IMR-90 (cell line): Measurements from ENCODE around the gene ACSM4. TPM values are rescaled to one million over a fixed set of nuclear protein-coding genes. Genes with fewer than 3 reads are reported as not detected.

ENCODE experiments used
- ATAC-seq: fragments of 200-7000 bp; cut with Tn5 transposase; 2 replicates; pipeline ENCODE4 v1.9.1; 2020; ENCODE audit warnings: low read depth, mild to moderate bottlenecking, moderate library complexity
- BruUV-seq: library from RNA; stranded (reverse); fragments of 400-500 nt; replicated peaks from 2 replicates; lab custom pipeline; 2021; lab: Mats Ljungman, UMichigan
- CTCF ChIA-PET: fragments of 300-600 bp; formaldehyde crosslinking; extraction: SDS; loops from one replicate; lab custom pipeline; 2021; ENCODE audit warnings: antibody characterized with exemption; lab: Yijun Ruan, JAX
- POLR2A ChIA-PET: fragments of 300-600 bp; sonication (Branson Sonifier 250); formaldehyde crosslinking; loops from one replicate; lab custom pipeline; 2022; ENCODE audit warnings: antibody characterized with exemption; ENCODE audit not compliant: unreplicated experiment; lab: Charles Lee
- DNase-seq: peaks from one replicate; pipeline ENCODE4 v3.0.0; 2013
- H2AFZ ChIP-seq: replicated peaks from 2 replicates; pipeline ENCODE3; 2013; ENCODE audit warnings: low read length, mild to moderate bottlenecking; ENCODE audit not compliant: poor library complexity
- H2AK5ac ChIP-seq: 2 replicates; pipeline ENCODE4 v1.6.1; 2013; ENCODE audit warnings: low read depth, low read length, inconsistent platforms
- H2AK9ac ChIP-seq: replicated peaks from 2 replicates; pipeline ENCODE3; 2013; ENCODE audit warnings: mild to moderate bottlenecking, low read depth, low read length, moderate library complexity; ENCODE audit not compliant: poor library complexity
- H2BK120ac ChIP-seq: 2 replicates; pipeline ENCODE4 v1.6.1; 2013; ENCODE audit warnings: low read depth, low read length, inconsistent platforms
- H2BK15ac ChIP-seq: 3 replicates; pipeline ENCODE4 v1.6.1; 2013; ENCODE audit warnings: low read depth, low read length, inconsistent platforms
- H2BK20ac ChIP-seq: 2 replicates; pipeline ENCODE4 v1.6.1; 2013; ENCODE audit warnings: low read depth, mild to moderate bottlenecking, inconsistent platforms, low read length, moderate library complexity
- H2BK5ac ChIP-seq: 2 replicates; pipeline ENCODE4 v1.6.1; 2013; ENCODE audit warnings: mild to moderate bottlenecking, low read depth, low read length, inconsistent platforms; ENCODE audit not compliant: poor library complexity, severe bottlenecking
- H3K14ac ChIP-seq: replicated peaks from 2 replicates; pipeline ENCODE4 v1.6.1; 2013; ENCODE audit warnings: low read depth, low read length, inconsistent platforms
- H3K18ac ChIP-seq: 2 replicates; pipeline ENCODE4 v1.6.1; 2013; ENCODE audit warnings: low read depth, low read length, control low read depth
- H3K23ac ChIP-seq: 2 replicates; pipeline ENCODE4 v1.6.1; 2013; ENCODE audit warnings: low read depth, low read length, inconsistent platforms
- H3K27ac ChIP-seq: 2 replicates; pipeline ENCODE4 v1.5.1; 2013; ENCODE audit warnings: mild to moderate bottlenecking, control low read depth, low read length; ENCODE audit not compliant: insufficient read depth
- H3K27me3 ChIP-seq: 2 replicates; pipeline ENCODE4 v1.6.1; 2013; ENCODE audit warnings: low read length; ENCODE audit not compliant: control insufficient read depth, insufficient read depth
- H3K36me3 ChIP-seq: 2 replicates; pipeline ENCODE4 v1.6.1; 2013; ENCODE audit warnings: low read length, mixed read lengths; ENCODE audit not compliant: control insufficient read depth, insufficient read depth
- H3K4ac ChIP-seq: 2 replicates; pipeline ENCODE4 v1.6.1; 2013; ENCODE audit warnings: low read depth, low read length, inconsistent platforms
- H3K4me1 ChIP-seq: 2 replicates; pipeline ENCODE4 v1.6.1; 2013; ENCODE audit warnings: low read length, mixed read lengths; ENCODE audit not compliant: control insufficient read depth, insufficient read depth
- H3K4me2 ChIP-seq: 2 replicates; pipeline ENCODE4 v1.6.1; 2013; ENCODE audit warnings: low read depth, mild to moderate bottlenecking, control low read depth, low read length, moderate library complexity
- H3K4me3 ChIP-seq: 2 replicates; pipeline ENCODE4 v1.5.1; 2013; ENCODE audit warnings: low read depth, mild to moderate bottlenecking, control low read depth, low read length, moderate library complexity; ENCODE audit not compliant: insufficient read depth
- H3K56ac ChIP-seq: 2 replicates; pipeline ENCODE4 v1.6.1; 2013; ENCODE audit warnings: low read length, inconsistent platforms; ENCODE audit not compliant: insufficient read depth; ENCODE audit errors: extremely low read depth
- H3K79me1 ChIP-seq, 2 experiments: 2 replicates each; pipeline ENCODE4 v1.6.1; 2013; ENCODE audit warnings: low read length in 2 of 2, inconsistent platforms in 1 of 2, low read depth in 1 of 2
- H3K9ac ChIP-seq: 2 replicates; pipeline ENCODE4 v1.6.1; 2013; ENCODE audit warnings: low read depth, low read length, control low read depth
- H3K9me1 ChIP-seq: 2 replicates; pipeline ENCODE4 v1.6.1; 2013; ENCODE audit warnings: low read length, inconsistent platforms; ENCODE audit not compliant: insufficient read depth
- H3K9me3 ChIP-seq: 2 replicates; pipeline ENCODE4 v1.6.1; 2013; ENCODE audit warnings: low read length; ENCODE audit not compliant: control insufficient read depth, insufficient read depth
- H4K20me1 ChIP-seq: 2 replicates; pipeline ENCODE4 v1.6.1; 2013; ENCODE audit warnings: low read length, inconsistent platforms; ENCODE audit not compliant: insufficient read depth
- H4K5ac ChIP-seq: 2 replicates; pipeline ENCODE4 v1.6.1; 2013; ENCODE audit warnings: mild to moderate bottlenecking, low read depth, low read length, control low read depth
- H4K8ac ChIP-seq, 2 experiments: 2 replicates each; pipeline ENCODE4 v1.6.1; 2013; ENCODE audit warnings: low read depth in 2 of 2, low read length in 2 of 2, control low read depth in 1 of 2, inconsistent platforms in 1 of 2
- H4K91ac ChIP-seq: 2 replicates; pipeline ENCODE4 v1.6.1; 2013; ENCODE audit warnings: low read depth, low read length, inconsistent platforms; ENCODE audit not compliant: insufficient read depth
- BHLHE40 ChIP-seq: fragments of 150-350 bp; IDR thresholded peaks from 2 replicates; pipeline ENCODE4 v1.6.1; 2016; ENCODE audit warnings: mild to moderate bottlenecking, low read depth, low read length
- CEBPB ChIP-seq: IDR thresholded peaks from 2 replicates; pipeline ENCODE4 v1.6.1; 2012; ENCODE audit warnings: low read depth, low read length, improper control_type of control experiment
- POLR2A ChIP-seq: IDR thresholded peaks from 2 replicates; pipeline ENCODE4 v1.6.1; 2012; ENCODE audit warnings: mild to moderate bottlenecking, low read depth, low read length
- RAD21 ChIP-seq: IDR thresholded peaks from 2 replicates; pipeline ENCODE4 v1.6.1; 2012; ENCODE audit warnings: low read length, improper control_type of control experiment
- WGBS, 2 experiments: methylation state at CpG; one replicate each; pipeline versions ENCODE4 v1.1.5 to v1.1.7; 2013; ENCODE audit warnings: missing lambda C conversion rate in 2 of 2; ENCODE audit not compliant: insufficient read length in 1 of 2; ENCODE audit errors: extremely low coverage in 2 of 2; 5-methylcytosine and 5-hydroxymethylcytosine counted together
- dilution Hi-C: fragments of 300-500 bp; cut with HindIII; formaldehyde crosslinking; loops from one replicate; pipeline ENCODE4 v1.14.3; 2018; ENCODE audit warnings: low sequenced_read_pairs; ENCODE audit not compliant: unreplicated experiment
- in situ Hi-C: fragments of 300-500 bp; cut with MboI; formaldehyde crosslinking; loops from 3 replicates; pipeline ENCODE4 v1.14.3; 2019; ENCODE audit warnings: low sequenced_read_pairs, inconsistent platforms, mixed read lengths
- intact Hi-C: fragments of 100-400 bp; cut with micrococcal nuclease; formaldehyde crosslinking; loops from 2 replicates; pipeline ENCODE4 v1.10.0; 2022
- polyA plus RNA-seq, 3 experiments: library from polyadenylated mRNA; depleted of rRNA; stranded (reverse); fragments of >200 nt; gene quantifications; 2 replicates each; pipeline ENCODE4 v1.2.3, GENCODE V29; 2012; ENCODE audit warnings: low replicate concordance in 1 of 3
- total RNA-seq: library from RNA; depleted of rRNA; stranded (reverse); fragments of >200 nt; gene quantifications from 2 replicates; pipeline ENCODE4 v1.2.3, GENCODE V29; 2012; rRNA removed
- TF ChIP-seq, protein P1 (sequence below): fragments of 150-350 bp; IDR thresholded peaks from 2 replicates; pipeline ENCODE4 v1.6.1; 2017; ENCODE audit warnings: mild to moderate bottlenecking, antibody characterized with exemption, low read length, low read depth
- TF ChIP-seq, protein P2 (sequence below): conservative IDR thresholded peaks from 2 replicates; pipeline ENCODE4 v1.5.1; 2012; ENCODE audit warnings: mild to moderate bottlenecking, low read depth, low read length, improper control_type of control experiment

ACSM4 gene
- total and polyA plus RNA-seq, 2 of the 4 experiments (the other 2 are of a cell fraction) = not detected

DNA sequence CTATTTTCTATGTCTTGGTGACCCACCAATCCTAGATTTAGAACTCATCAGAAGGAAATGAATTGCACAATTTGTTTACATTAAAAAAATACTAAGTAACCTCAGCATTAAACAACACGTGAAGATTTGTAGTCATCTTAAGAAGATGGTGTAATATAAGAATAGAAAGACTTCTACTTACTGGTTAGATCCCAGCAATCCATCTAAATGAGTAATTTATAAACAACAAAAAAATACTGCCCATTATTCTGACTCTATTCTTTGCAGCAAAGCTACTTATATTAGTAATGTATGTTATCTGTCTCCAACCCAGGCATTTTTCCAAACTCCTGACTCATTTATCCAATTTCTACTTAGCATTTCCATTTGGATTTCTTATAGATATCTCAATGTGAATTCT lies 72.3 kb downstream of the ACSM4 start:
- peak; percentile 42; the same call in 1 of the 2 replicates for ATAC-seq
- H2AK5ac ChIP-seq = no peak overlapping the region
- no peak overlapping the region for H2BK5ac ChIP-seq
- H3K27ac ChIP-seq = no peak overlapping the region
- H2BK120ac ChIP-seq = no peak overlapping the region
- ChIA-PET CTCF (no interaction called here), POLR2A (no interaction called here)
- no peak overlapping the region for H2BK20ac ChIP-seq
- no peak overlapping the region for H4K8ac ChIP-seq
- H3K27me3 ChIP-seq = no peaks in the 10 kb centered on the region
- in situ Hi-C loops = no loop called here
- no peaks in the 10 kb centered on the region for H3K79me1 ChIP-seq
- intact Hi-C loops = no loop called here
- TF ChIP-seq POLR2A (no peak), RAD21 (no peak), BHLHE40 (peak; percentile 91), CEBPB (peak; percentile 87)
- TF ChIP-seq, protein P1, sequence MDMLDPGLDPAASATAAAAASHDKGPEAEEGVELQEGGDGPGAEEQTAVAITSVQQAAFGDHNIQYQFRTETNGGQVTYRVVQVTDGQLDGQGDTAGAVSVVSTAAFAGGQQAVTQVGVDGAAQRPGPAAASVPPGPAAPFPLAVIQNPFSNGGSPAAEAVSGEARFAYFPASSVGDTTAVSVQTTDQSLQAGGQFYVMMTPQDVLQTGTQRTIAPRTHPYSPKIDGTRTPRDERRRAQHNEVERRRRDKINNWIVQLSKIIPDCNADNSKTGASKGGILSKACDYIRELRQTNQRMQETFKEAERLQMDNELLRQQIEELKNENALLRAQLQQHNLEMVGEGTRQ = no peak
- TF ChIP-seq, protein P2, sequence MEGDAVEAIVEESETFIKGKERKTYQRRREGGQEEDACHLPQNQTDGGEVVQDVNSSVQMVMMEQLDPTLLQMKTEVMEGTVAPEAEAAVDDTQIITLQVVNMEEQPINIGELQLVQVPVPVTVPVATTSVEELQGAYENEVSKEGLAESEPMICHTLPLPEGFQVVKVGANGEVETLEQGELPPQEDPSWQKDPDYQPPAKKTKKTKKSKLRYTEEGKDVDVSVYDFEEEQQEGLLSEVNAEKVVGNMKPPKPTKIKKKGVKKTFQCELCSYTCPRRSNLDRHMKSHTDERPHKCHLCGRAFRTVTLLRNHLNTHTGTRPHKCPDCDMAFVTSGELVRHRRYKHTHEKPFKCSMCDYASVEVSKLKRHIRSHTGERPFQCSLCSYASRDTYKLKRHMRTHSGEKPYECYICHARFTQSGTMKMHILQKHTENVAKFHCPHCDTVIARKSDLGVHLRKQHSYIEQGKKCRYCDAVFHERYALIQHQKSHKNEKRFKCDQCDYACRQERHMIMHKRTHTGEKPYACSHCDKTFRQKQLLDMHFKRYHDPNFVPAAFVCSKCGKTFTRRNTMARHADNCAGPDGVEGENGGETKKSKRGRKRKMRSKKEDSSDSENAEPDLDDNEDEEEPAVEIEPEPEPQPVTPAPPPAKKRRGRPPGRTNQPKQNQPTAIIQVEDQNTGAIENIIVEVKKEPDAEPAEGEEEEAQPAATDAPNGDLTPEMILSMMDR = no peak
- H3K4me2 ChIP-seq = no peak overlapping the region
- H3K9ac ChIP-seq = no peak overlapping the region
- no TSS peak for BruUV-seq
- no peak overlapping the region for H2BK15ac ChIP-seq
- H3K18ac ChIP-seq = no peak overlapping the region
- no CpG with 5 or more reads among the region's 1 CpG for WGBS, 2 experiments
- H3K36me3 ChIP-seq = no peaks in the 10 kb centered on the region
- peak; percentile 72 for DNase-seq
- H4K20me1 ChIP-seq = no peaks in the 10 kb centered on the region
- H3K9me1 ChIP-seq = 0 out of 2 replicates have a peak, but pooled peaks cover 2% of the 10 kb centered on the region
- H2AK9ac ChIP-seq = no peak overlapping the region
- H4K5ac ChIP-seq = no peak overlapping the region
- dilution Hi-C loops = no loop called here
- H3K14ac ChIP-seq = no peak overlapping the region
- no peaks in the 10 kb centered on the region for H3K4me1 ChIP-seq
- no peaks in the 10 kb centered on the region for H3K9me3 ChIP-seq
- H3K23ac ChIP-seq = no peak overlapping the region
- H3K56ac ChIP-seq = no peak overlapping the region
- H3K4ac ChIP-seq = no peak overlapping the region
- no peak overlapping the region for H3K4me3 ChIP-seq
- H4K91ac ChIP-seq = no peak overlapping the region
- no peak overlapping the region for H2AFZ ChIP-seq

Other genes starting within 250 kb of the ACSM4 start
- gene C1S, start 243.4 kb upstream of the ACSM4 start, total RNA-seq = 34.4 and 49.6 TPM in 2 replicates
- 64.1 and 85.4 TPM in 2 replicates for gene C1S, start 243.4 kb upstream of the ACSM4 start, polyA plus RNA-seq (2012; rRNA removed)
- gene C1R, start 211.6 kb upstream of the ACSM4 start, total RNA-seq = 19.4 and 38.4 TPM in 2 replicates
- 153 and 165 TPM in 2 replicates for gene C1R, start 211.6 kb upstream of the ACSM4 start, polyA plus RNA-seq (2012; rRNA removed)
- gene C1RL, start 194.9 kb upstream of the ACSM4 start, total RNA-seq = 7.5 and 9.1 TPM in 2 replicates
- gene C1RL, start 194.9 kb upstream of the ACSM4 start, polyA plus RNA-seq (2012; rRNA removed) = 12.0 and 12.3 TPM in 2 replicates
- not detected in 2 replicates for gene RBP5, start 175.2 kb upstream of the ACSM4 start, total RNA-seq
- gene RBP5, start 175.2 kb upstream of the ACSM4 start, polyA plus RNA-seq (2012; rRNA removed) = 0.15 TPM in 1 of 2 replicates, not detected in the other
- gene CLSTN3, start 173.7 kb upstream of the ACSM4 start, total RNA-seq = 4.1 and 5.3 TPM in 2 replicates
- 14.5 and 16.4 TPM in 2 replicates for gene CLSTN3, start 173.7 kb upstream of the ACSM4 start, polyA plus RNA-seq (2012; rRNA removed)
- gene PEX5, start 114.4 kb upstream of the ACSM4 start, total RNA-seq = 18.3 and 18.6 TPM in 2 replicates
- 13.6 and 14.4 TPM in 2 replicates for gene PEX5, start 114.4 kb upstream of the ACSM4 start, polyA plus RNA-seq (2012; rRNA removed)
- gene CD163L1, start 140.1 kb downstream of the ACSM4 start, total RNA-seq = 1.4 and 1.6 TPM in 2 replicates
- gene CD163L1, start 140.1 kb downstream of the ACSM4 start, polyA plus RNA-seq (2012; rRNA removed) = 0.50 and 0.53 TPM in 2 replicates
- gene CD163, start 199.7 kb downstream of the ACSM4 start, total RNA-seq = not detected in 2 replicates
- gene CD163, start 199.7 kb downstream of the ACSM4 start, polyA plus RNA-seq (2012; rRNA removed) = not detected in 2 replicates